Lung (tissue), 12 donors: ENCODE data around the gene DDX27. TPM values are rescaled to one million over a fixed set of nuclear protein-coding genes. Genes with fewer than 3 reads are reported as not detected.

Experiments used
- ATAC-seq: fragments of 200-7000 bp; cut with Tn5 transposase; one replicate; pipeline ENCODE4 v1.9.1; 2020; ENCODE audit warnings: moderate number of reproducible peaks; ENCODE audit not compliant: insufficient read depth, low FRiP score
- DNase-seq, 3 donors: peaks; one replicate each; pipeline ENCODE4 v3.0.0-alpha.2; 2013 to 2017
- H3K27ac ChIP-seq, 2 donors: one replicate each; pipeline ENCODE4 v1.5.1; 2013; ENCODE audit warnings: mild to moderate bottlenecking in 2 of 2, moderate library complexity in 2 of 2, control low read depth in 1 of 2, inconsistent platforms in 1 of 2, low read depth in 1 of 2, low read length in 1 of 2
- H3K27me3 ChIP-seq, 3 donors: one replicate each; pipeline ENCODE4 v1.5.1; 2013; ENCODE audit warnings: low read length in 2 of 3; ENCODE audit not compliant: control insufficient read depth in 3 of 3, insufficient read depth in 3 of 3
- H3K36me3 ChIP-seq, 4 donors: one replicate each; pipeline ENCODE4 v1.5.1; 2013; ENCODE audit warnings: low read length in 4 of 4, mild to moderate bottlenecking in 1 of 4, moderate library complexity in 1 of 4; ENCODE audit not compliant: control insufficient read depth in 4 of 4, insufficient read depth in 4 of 4
- H3K4me1 ChIP-seq, 5 donors: one replicate each; pipeline ENCODE4 v1.5.1; 2013; ENCODE audit warnings: low read length in 5 of 5, mild to moderate bottlenecking in 2 of 5, moderate library complexity in 1 of 5; ENCODE audit not compliant: control insufficient read depth in 5 of 5, insufficient read depth in 5 of 5
- H3K4me3 ChIP-seq: one replicate; pipeline ENCODE4 v1.5.1; 2013; ENCODE audit warnings: mild to moderate bottlenecking, control low read depth, moderate library complexity
- H3K9ac ChIP-seq, 2 donors: one replicate each; pipeline ENCODE4 v1.5.1; 2013; ENCODE audit warnings: low read length in 2 of 2, control low read depth in 1 of 2; ENCODE audit not compliant: insufficient read depth in 1 of 2
- H3K9me3 ChIP-seq, 4 donors: one replicate each; pipeline ENCODE4 v1.5.1; 2013; ENCODE audit warnings: low read length in 3 of 4, mild to moderate bottlenecking in 1 of 4, moderate library complexity in 1 of 4; ENCODE audit not compliant: control insufficient read depth in 4 of 4, insufficient read depth in 3 of 4
- WGBS, 2 donors: extraction: QIAGEN DNeasy Blood & Tissue Kit; methylation state at CpG; one replicate each; pipeline ENCODE4 v1.1.7; 2013; 5-methylcytosine and 5-hydroxymethylcytosine counted together
- polyA plus RNA-seq, 2 donors: library from polyadenylated mRNA; stranded (reverse); fragments of 200-250 nt; gene quantifications; one replicate each; pipeline ENCODE4 v1.2.1, GENCODE V29; 2013
- total RNA-seq, 2 donors: library from RNA; depleted of rRNA in 1 of 2; stranded (reverse); fragments of >200 nt in 1 of 2; gene quantifications; one replicate each; pipeline ENCODE4 v1.2.1, GENCODE V29; 2014 to 2021
- TF ChIP-seq, protein P1 (sequence below): IDR thresholded peaks from 2 replicates; pipeline ENCODE4 v1.5.1; 2012; ENCODE audit warnings: mild to moderate bottlenecking; ENCODE audit errors: control extremely low read depth, extremely low read depth
- donor health status: control.
- donor health status: control.
- donor health status: Bipolar disorder and iron deficiency.
- donor health status: healthy.
- donor health status: DM: yes; HTN: yes; CAD: no.

The DDX27 gene
- total and polyA plus RNA-seq, 4 donors = 24.9 to 30.0 (median 26.1) TPM

DNA sequence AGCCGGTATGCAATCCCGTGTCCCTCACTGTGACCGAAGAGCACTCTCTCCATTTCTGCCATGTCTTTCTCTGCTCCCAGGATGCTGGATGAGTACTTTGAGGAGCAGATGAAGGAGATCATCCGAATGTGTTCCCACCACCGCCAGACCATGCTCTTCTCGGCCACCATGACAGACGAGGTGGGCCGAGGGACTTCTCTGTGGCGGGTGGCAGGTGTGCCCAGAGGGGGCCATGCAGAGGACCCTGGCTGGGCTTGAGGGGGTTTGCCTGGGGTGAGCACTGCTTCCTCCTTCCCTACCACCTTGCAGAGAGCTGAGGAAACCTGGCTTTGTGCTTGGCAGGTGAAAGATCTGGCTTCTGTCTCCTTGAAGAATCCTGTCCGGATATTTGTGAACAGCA lies 14.0 kb downstream of the DDX27 start:
- no peak for ATAC-seq
- no peaks in the 10 kb centered on the region for H3K9me3 ChIP-seq

DNA sequence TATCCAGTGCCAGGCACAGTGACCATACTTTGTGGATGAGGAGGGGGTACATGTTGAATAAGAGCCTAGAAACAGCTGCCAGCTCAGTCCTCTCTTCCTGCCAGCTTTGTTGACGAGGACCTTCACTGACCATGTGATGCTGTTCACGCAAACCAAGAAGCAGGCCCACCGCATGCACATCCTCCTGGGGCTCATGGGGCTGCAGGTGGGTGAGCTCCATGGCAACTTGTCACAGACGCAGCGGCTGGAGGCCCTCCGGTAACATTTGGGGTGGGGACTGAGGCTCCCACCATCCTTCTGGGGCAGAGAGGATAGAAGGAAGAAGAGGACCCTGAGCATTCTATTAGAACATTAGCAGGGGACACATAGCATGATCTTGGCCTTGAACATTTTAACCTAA lies 15.6 kb downstream of the DDX27 start:
- Histone ChIP-seq H3K4me1 (no peaks in the 10 kb centered on the region), H3K27me3 (no peaks in the 10 kb centered on the region), H3K27ac (no peak overlapping the region), H3K4me3 (no peak overlapping the region), H3K9me3 (no peaks in the 10 kb centered on the region), H3K36me3 (peaks cover 46 to 73% (median 58%) of the 10 kb centered on the region in 4 donors), H3K9ac (no peak overlapping the region)
- 96 to 97% methylated on average over 6 of the region's 6 CpGs for WGBS, 2 donors
- ATAC-seq (no peak), DNase-seq (no peak)
- TF ChIP-seq, protein P1, sequence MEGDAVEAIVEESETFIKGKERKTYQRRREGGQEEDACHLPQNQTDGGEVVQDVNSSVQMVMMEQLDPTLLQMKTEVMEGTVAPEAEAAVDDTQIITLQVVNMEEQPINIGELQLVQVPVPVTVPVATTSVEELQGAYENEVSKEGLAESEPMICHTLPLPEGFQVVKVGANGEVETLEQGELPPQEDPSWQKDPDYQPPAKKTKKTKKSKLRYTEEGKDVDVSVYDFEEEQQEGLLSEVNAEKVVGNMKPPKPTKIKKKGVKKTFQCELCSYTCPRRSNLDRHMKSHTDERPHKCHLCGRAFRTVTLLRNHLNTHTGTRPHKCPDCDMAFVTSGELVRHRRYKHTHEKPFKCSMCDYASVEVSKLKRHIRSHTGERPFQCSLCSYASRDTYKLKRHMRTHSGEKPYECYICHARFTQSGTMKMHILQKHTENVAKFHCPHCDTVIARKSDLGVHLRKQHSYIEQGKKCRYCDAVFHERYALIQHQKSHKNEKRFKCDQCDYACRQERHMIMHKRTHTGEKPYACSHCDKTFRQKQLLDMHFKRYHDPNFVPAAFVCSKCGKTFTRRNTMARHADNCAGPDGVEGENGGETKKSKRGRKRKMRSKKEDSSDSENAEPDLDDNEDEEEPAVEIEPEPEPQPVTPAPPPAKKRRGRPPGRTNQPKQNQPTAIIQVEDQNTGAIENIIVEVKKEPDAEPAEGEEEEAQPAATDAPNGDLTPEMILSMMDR = no peak

More for the DNA sequence above, 14.0 kb downstream of the DDX27 start:
- H3K27me3 ChIP-seq = no peaks in the 10 kb centered on the region
- TF ChIP-seq, protein P1 = no peak
- no peak for DNase-seq
- WGBS, 2 donors = 95 to 99% methylated on average over 10 of the region's 10 CpGs
- H3K36me3 ChIP-seq = peaks cover 36 to 66% (median 50%) of the 10 kb centered on the region in 4 donors
- no peak overlapping the region for H3K9ac ChIP-seq
- H3K27ac ChIP-seq = no peak overlapping the region
- no peak overlapping the region for H3K4me3 ChIP-seq
- H3K4me1 ChIP-seq = no peaks in the 10 kb centered on the region

DNA sequence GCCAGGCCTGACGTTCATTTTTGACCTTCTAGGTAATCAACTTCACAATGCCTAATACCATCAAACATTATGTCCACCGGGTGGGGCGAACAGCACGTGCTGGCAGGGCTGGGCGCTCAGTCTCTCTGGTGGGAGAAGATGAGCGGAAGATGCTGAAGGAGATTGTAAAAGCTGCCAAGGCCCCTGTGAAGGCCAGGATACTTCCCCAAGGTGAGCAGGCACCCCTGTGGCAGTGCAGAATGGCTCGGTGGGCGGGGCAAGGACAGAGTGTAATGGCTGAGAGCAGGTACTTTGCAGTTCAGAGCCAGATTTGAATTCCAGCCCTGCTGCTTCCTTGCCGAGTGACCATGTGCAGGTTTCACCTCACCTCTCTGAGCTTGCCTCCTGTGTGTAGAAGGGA lies 17.1 kb downstream of the DDX27 start:
- no peak for DNase-seq
- Histone ChIP-seq H3K4me3 (no peak overlapping the region), H3K9ac (no peak overlapping the region), H3K27me3 (no peaks in the 10 kb centered on the region), H3K27ac (no peak overlapping the region), H3K9me3 (no peaks in the 10 kb centered on the region), H3K4me1 (no peaks in the 10 kb centered on the region), H3K36me3 (peaks cover 44 to 60% (median 51%) of the 10 kb centered on the region in 4 donors)
- 91 to 94% methylated on average over 9 of the region's 9 CpGs for WGBS, 2 donors
- TF ChIP-seq, protein P1 = no peak
- no peak for ATAC-seq

DNA sequence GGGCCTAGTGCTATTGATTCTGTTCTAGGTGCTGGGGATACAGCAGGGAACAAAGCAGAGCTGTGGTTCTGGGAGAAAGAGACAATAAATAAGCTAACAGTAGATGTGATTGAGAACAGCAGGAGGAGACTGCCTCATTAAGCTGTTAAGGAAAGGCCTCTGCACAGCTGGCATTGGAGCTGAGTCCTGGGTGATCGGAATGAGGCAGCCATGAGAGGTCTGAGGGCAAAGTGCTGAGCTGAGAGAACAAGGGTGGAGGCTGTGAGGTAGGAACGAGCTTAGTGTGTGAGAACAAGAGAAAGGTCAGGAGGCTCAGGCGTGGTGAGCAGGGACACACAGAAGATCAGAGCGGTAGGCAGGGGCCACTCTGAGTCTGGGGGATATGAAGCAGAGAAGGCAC lies 18.3 kb downstream of the DDX27 start:
- H3K4me3 ChIP-seq = no peak overlapping the region
- H3K27me3 ChIP-seq = no peaks in the 10 kb centered on the region
- no peak overlapping the region for H3K9ac ChIP-seq
- no peaks in the 10 kb centered on the region for H3K4me1 ChIP-seq
- DNase-seq (no peak), ATAC-seq (no peak)
- peaks cover 41 to 60% (median 56%) of the 10 kb centered on the region in 4 donors for H3K36me3 ChIP-seq
- no peaks in the 10 kb centered on the region for H3K9me3 ChIP-seq
- TF ChIP-seq, protein P1 = no peak
- 93 to 96% methylated on average over 4 of the region's 4 CpGs for WGBS, 2 donors
- no peak overlapping the region for H3K27ac ChIP-seq
